Ammon's horn (tissue), 1 donor: Measurements from ENCODE around the gene FAM168A.
"Not testable (repeated sequence)": the region's sequence is repeated elsewhere in the genome, so short reads cannot be mapped to it uniquely, and the experiment has no call there.

Experiments used
- DNase-seq: peaks from one replicate; pipeline ENCODE4 v3.0.0-alpha.2; 2016; ENCODE audit warnings: low spot score

Gene FAM168A

DNA sequence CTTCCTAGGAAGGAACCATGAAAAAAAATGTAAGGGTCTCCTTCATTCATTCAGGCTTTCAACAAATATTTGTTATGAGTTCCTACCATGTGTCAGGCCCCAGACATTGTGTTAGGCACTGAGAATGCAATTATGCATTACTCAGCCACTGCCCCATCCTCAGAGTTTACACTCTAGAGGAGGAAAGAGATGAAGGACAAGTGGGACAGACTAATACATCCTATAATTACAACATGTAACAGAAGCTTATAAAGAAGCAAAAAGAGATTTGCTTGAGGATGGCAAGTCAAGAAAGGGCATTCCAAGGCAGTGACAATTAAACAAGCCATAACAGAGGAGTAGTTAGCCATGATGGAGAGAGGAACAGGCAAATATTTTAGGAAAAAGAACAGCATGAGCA, 78.6 kb downstream of the FAM168A start:
- DNase-seq, result no peak

DNA sequence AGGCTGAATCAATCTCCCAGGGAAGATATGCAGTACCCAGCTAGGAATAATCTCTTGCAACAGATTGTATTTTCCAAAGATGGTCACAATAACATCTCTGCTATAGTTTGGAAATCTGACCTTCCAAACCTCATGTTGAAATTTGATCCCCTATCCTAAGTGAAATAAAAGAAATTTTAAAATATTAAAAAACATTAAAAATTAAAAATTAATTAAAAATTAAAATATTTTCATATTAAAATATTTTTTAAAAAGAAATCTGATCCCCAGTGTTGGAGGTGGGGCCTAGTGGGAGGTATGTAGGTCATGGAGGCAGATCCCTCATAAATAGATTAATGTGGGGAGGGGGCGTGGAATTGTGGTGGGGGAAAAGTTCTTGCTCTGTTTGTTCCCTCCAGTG, 79.7 kb downstream of the FAM168A start:
- DNase-seq, result no peak

DNA sequence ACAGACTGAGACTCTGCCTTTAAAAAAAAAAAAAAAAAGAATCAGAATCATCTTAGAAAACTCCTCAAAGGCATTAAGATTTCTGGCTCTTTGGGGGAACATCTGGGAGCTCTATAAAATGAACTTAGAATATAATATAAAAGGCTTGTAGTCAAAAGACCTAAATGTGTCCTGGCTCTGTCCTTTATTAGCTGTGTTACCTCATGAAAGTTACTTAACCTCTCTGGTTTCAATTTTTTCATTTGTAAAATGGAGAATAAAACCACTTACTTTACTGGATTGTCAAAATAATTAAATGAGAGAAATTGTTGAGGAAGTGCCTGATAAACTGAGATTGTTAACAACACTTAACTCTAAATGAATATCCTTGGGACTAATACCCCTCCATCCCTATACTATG, 81.8 kb downstream of the FAM168A start:
- DNase-seq, result no peak

DNA sequence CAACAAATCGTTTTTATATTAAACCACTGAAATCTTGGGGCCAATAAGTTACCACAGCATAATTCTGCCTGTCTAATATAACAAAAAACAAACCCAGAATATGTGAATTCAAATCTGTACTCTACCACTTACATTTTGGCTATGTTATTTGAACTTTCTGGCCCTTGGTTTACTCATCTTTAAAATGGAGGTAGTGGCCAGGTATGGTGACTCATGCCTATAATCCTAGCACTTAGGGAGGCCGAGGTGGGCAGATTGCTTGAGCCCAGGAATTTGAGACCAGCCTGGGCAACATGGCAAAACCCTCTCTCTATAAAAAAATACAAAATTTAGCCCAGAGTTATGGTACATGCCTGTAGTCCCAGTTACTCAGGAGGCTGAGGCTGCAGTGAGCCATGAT, 84.2 kb downstream of the FAM168A start:
- DNase-seq, result no peak

DNA sequence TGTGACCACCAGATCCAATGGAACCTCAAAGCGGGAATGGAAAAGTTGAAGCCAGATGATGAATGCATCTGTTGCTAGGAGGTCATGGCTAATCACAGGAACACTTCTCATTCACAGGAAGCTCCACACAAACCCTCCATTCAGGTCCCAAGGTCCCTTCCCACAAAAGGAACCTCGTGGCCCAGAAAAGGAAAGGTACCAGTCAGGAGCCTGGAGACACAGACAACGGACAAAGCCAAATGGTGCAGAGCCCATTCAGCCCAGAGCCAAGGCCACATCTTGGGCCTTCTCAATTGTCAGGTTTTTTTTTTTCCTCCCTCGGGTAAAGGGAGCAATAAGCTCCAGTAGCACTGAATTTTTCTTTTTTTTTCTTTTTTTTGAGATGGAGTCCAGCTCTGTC, 87.0 kb downstream of the FAM168A start:
- peak; percentile 35 for DNase-seq

DNA sequence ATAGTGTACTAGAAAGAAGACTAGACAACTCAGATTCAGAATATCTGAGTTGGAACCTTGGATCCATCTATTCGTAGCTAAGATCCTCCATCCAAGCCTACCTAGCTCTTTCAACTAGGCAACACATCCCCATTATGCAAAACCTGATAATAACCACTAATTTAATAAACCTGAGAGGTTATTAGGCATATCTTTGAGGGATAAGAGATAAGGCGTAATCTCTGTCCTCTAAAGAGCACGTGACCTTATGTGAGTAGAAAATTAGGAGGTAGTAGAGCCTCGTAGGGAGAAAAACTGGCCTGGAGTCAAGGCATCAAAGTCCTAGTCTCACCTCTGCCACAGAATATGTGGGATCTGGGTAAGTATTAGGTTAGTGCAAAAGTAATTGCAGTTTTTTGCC, 87.8 kb downstream of the FAM168A start:
- no peak for DNase-seq

DNA sequence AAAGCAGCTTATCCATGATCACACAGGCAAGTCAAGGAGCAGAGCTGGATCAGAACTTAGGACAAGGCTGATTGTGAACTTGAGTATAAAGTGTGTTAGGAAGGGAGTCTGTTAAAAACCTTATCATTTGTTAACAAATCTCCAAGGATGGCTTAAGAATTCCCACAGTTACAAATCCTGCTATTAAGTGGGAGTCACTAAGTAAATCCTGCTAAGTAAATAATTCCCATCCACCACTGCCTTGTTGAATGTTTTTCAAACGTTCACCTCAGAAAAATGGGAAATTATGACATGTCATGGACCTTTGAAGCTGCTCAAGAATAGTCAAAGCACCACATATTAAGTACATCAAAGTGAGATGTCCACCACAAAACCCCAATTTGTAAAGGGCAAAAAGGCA, 88.7 kb downstream of the FAM168A start:
- DNase-seq, result no peak

DNA sequence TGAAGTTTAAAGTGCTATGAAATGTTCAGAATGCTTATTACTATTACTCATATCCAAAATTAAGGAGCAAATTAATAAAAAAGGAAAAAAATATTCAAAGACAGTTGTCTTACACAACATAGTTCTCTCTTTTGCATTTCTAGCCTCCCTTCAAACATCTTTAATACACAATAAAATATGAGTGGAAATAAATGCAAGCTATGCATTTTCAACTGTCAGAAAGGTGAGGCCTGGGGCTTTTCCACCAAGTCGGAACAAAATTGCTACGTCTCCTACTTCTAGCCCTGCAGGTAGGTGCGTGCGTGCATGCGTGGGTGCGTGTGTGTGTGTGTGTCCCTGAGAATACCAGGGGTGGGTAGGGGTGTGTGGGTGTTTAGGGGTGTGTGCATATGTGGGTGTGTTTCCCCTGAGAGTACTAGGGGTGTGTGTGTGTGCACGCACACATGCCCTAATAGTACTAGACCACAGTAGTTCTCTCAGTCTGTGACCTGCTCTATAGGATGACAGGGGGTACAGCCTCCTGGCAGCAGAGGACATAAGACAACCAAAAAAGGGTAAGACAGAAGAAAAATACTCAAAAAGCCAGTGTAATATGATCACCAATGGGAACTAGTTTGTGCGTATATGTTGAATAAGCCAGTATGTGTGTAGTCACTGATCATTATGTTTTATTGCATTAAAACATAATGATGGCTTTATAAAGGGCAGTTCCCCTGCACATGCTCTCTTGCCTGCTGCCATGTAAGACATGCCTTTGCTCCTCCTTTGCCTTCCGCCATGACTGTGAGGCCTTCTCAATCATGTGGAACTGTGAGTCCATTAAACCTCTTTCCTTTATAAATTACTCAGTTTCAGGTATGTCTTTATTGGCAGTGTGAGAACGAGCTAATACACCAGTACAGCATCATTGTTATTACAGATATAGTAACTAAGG, 89.4 kb downstream of the FAM168A start:
- no peak for DNase-seq

DNA sequence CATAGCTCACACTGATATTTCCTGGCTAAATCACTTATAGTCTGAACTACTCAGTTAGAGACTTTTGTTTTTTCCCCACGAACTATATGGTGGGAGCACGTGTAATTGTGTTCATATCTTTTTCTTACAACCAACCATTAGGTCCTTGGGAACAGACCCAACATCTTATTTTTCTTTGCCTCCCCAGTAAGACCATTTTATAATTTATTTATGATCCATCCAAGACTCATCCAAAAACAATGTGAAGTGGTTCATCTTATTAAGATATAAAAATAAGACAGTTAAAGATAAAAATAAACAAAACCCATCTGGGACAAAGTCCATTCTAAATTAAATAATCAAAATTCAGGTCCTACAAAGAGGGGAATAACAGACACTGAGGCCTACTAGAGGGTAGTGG, 90.8 kb downstream of the FAM168A start:
- no peak for DNase-seq

DNA sequence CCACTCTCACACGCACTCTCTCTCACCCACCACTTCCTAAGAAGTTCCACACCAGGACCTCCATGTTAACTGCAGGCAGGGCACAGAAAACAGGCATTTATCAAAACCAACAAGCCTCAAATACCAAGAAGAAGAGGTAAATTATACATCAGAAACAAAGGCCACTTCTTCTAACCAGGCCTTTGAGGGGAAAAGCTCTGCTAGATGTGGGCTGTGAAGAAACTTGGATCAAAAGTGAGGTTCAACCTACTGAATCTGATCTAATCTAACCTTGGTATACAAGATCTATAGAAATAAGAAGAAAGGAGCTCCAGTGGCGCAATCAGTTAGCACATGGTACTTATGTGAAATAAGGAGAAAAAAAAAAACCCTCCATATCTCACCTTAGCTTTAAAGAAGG, 91.9 kb downstream of the FAM168A start:
- DNase-seq, result no peak

DNA sequence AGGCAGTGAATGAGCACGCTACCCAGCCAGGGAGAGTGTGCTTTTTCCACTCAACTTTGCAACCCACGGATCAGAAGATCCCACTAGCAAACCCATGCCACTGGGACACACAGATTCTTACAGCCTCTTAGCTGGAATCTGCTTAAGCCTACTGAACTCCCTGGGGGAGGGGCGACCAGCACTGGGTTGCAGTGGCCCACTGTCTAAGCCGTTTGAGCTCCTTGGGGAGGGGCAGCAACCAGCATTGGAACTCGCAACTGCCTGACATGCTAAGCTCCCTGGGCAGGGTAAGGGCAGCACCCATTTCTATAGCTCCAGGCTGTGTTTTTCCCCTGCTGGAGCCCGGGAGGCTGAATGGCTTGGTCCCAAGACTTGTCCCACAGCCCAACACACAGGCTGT, 99.6 kb downstream of the FAM168A start:
- no peak for DNase-seq

DNA sequence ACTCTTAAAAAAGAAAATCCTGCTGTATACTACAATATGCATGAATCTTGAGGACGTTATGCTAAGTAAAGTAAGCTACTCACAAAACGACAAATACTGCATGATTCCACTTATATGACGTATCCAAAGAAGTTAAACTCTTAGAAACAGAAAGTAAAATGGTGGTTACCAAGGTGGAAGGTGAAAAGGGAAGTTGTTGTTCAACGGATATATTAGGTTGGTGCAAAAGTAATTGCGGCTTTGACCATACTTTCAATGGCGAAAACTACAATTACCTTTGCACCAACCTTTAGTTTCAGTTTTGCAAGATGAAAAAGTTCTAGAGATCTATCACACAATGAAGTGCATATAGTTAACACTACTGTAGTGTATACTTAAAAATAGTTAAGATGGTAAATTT, 101.8 kb downstream of the FAM168A start:
- no peak for DNase-seq

DNA sequence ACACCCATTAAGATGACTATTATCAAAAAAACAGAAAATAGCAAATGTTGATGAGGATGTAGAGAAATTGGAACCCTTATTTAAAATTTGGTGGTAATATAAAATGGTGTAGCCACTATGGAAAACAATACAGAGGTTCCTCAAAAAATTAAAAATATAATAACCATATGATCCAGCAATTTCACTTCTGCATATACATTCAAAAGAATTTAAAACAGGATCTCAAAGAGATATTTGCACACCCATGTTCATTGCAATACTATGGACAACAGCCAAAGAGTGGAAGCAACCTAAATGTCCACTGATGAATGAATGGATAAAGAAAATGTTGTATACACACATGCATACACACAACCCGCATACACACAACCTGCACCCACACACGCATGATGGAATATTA, 102.2 kb downstream of the FAM168A start:
- no peak for DNase-seq

DNA sequence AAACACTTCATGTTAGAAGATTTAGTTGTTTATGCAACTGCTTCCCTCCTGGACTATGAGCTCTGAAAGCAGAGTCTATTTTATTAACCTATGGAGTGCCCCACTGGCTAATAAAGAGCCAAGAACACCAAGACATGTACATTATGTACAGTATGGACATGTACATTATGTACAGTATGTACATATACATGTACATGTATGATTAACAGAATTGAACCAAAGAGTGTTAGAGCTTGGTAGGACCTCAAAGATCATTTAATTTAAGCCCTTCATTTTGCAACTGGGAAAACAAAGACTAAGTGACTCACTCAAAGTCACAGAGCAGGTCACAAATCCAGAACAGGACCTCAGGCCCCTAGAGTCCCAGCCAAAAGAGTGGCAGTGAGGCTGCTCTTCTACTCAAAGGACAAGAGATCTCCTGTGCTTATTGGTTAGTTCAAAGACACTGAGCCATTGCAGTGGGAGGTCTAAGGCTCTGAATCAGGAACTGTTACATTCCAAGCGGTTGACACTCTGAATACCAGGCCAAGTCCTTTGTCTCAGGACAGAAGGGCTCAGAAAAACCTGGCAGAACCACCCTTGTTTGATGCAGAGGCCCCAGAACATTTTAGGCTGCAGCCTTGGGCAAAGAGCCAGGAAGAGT, 103.8 kb downstream of the FAM168A start:
- DNase-seq, result peak; percentile 37

DNA sequence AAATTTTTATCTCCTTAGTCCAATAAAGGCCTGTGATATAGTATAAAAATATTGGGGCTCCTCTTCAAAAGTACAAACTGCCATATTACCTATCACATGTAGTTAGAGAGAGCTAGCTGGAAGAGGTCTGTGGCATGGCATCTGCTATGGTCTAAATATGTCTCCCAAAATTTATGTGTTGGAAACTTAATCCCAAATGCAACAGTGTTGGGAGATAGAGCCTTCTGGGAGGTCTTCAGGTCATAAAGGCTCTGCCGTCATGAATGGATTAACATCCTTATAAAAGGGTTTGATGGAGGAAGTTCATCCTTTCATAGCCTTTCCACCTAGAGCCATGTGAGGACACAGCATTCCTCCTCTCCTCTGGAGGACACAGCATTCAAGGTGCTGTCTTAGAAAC, 116.3 kb downstream of the FAM168A start:
- no peak for DNase-seq

DNA sequence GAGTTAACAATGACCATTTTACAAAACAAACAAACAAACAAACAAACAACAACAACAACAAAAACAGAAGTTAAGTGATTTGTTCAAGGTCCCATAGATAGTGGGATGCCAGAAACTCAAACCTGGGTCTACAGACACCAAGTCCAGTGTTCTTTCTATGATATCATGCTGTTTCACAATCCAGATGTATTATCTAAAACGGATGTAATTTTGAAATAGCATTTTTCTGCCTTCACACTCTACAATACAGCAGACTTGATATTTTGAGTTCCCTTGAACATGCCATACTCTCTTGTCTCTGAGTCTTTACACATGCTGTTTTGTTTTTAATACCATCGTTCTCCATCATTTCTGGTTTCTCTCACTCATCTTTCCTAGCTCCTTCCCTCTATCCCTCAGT, 117.2 kb downstream of the FAM168A start:
- DNase-seq, result no peak

DNA sequence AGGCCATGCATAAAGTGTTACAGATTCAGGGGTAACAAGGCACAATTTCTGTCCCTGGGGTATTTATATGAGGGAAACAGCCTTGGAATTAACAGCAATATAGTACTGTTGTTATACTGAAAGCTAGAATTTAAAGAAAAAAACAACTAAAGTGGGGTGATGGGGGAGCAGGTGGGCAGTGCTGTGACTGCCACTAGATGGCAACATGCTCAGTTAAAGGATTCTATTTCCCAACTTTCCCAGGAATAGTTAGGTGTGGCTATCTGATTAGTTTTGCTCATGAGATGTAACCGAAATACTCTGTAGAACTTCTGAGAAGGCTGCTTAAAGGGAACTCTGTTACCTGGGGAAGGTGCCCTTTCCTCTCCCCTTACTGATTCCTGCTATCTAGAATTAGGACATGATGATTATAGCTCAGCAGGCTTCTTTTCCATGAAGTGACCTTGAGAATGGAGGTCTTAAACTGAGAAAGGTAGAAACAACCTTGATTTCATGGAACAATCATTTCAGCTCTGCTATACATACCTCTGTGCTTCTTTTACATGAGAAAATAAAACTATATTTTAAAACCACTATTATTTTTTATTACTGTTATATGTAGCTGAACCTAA, 119.1 kb downstream of the FAM168A start:
- DNase-seq, result peak; percentile 33

DNA sequence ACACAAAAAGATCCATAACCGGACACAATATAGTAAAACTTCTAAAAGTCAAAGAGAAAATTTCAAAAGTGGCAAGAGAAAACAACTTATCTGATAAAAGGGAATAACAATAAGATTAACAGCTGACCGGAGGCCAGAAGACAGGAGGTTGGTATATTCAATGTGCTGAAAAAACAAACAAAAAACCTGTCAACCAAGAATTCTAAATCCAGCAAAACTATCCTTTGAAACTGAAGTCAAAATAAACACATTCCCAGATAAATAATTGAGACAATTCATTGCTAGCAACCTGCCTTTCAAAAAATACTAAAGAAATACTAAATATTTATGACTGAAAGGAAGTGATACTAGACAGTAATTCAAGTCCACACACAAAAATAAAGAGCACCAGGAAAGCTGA, 120.4 kb downstream of the FAM168A start:
- DNase-seq, result no peak

DNA sequence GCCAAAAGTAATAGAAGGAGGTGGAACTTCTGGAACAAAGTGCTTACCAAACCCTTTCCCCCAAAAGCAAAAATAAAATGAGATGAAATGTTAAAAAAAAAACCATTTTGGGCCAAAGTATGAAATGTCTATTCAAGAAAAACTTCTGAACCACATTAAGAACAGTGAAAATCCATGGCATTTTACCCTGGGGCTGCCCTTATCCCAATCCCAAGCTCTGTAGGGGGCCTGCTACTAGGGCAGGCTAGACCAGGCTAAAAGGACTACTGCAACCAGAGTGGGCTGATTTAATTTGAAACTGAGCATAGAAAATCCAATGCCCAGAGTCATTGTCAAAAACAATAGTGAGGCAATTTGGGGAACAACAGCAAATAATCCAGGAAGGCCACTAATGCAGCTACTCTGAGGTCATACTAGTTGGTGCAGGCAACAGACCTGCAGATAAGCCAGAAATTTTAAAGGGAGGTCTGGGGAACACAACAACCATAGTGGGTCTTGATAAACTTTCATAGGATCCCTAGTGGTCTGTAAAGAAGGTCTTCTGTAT, 122.3 kb downstream of the FAM168A start:
- no peak for DNase-seq

DNA sequence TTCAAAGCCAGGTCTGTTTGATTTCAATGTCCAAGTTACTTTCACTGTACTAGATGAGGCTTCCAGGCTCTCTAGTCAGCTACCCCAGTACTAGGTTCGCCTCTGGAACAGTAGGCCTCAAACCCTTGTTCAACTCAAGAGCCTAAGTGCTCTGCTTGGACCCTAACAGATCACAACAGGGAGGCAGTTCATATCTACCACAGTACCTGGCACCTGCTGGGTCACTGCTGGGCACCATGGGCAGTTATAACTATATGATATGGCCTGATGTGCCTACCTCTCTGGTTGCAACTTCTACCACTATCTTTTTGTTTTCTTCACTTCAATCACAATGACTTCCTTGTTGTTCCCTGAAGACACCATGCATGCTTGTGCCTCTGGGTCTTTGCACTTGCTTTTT, 124.7 kb downstream of the FAM168A start:
- DNase-seq, result no peak

DNA sequence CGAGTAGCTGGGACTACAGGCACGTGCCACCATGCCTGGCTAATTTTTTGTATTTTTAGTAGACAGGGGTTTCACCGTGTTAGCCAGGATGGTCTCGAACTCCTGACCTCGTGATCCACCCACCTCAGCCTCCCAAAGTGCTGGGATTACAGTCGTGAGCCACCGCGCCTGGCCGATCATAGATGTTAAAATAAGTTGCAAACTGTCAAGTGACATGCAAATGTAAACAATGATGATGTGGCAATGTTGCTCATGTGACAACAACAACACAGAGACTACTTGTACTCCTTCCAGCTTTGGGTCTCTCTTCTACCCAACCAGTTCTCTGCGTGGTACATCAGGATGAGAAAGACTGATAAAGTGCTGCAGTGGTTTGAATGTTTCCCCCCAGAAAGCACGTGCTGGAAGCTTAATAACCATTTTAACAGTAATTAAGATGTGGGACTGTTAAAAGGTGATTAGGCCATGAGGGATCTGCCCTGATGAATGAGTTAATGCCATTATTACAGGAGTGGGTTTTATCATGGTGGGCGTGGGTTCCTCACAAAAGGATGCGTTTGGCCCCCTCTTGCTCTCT, 127.8 kb downstream of the FAM168A start:
- DNase-seq, result not testable (repeated sequence)

DNA sequence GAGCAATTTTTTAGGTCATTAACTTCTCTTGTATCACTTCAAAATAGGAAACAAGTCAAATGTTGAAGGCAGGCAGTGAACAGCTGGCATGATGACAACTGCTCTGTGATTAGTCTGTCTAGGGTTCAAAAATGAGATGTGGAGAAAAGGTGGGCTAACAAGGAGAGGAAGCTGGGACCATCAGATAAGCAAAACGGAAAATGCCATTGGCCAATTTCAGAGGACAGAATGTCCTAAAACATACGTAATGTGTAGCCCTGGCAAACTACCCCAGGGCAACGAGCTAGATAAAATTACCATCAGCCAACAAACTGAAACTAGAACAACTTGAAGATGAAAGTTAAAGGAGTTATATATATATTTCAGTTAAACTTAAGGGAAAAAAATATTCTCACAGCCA, 128.5 kb downstream of the FAM168A start:
- no peak for DNase-seq
